Ureter (tissue), 1 donor: ENCODE results near the gene PHLDB3. TPM values are rescaled to one million over a fixed set of nuclear protein-coding genes. Genes with fewer than 3 reads are reported as not detected.

Source experiments
- DNase-seq: peaks from one replicate; pipeline ENCODE4 v3.0.0-alpha.2; 2020; ENCODE audit warnings: low spot score
- total RNA-seq: library from RNA; stranded (reverse); gene quantifications from one replicate; pipeline ENCODE4 v1.2.4, GENCODE V29; 2023
- donor health status: DM: yes; HTN: yes; CAD: no.

PHLDB3 gene
- total RNA-seq, 1 donor from 2014 or later: 39.5 TPM

- DNase-seq: no peak
Measured at GRCh38 chr19:43468354-43469159, 36.0 kb downstream of the PHLDB3 start.

GRCh38 chr19:43467730-43468129 is 36.8 kb downstream of the PHLDB3 start:
- no peak for DNase-seq

- no peak for DNase-seq
Measured at GRCh38 chr19:43467276-43467675, 37.3 kb downstream of the PHLDB3 start.

- no peak for DNase-seq
Measured at GRCh38 chr19:43466793-43467192, 37.8 kb downstream of the PHLDB3 start.

- peak; percentile 86 for DNase-seq
Measured at GRCh38 chr19:43465468-43466120, 39.0 kb downstream of the PHLDB3 start, which contains the start of gene LYPD3. Gene LYPD3 (minus strand): TSS chr19:43465608. CDS start chr19:43465571, 37 bp downstream.

- DNase-seq: peak; percentile 84
Measured at GRCh38 chr19:43464134-43464775, 40.3 kb downstream of the PHLDB3 start.

- DNase-seq: peak; percentile 98
Measured at GRCh38 chr19:43463381-43464133, 41.0 kb downstream of the PHLDB3 start.

GRCh38 chr19:43462785-43463380 is 41.7 kb downstream of the PHLDB3 start:
- no peak for DNase-seq

- DNase-seq: no peak
Measured at GRCh38 chr19:43462383-43462782, 42.2 kb downstream of the PHLDB3 start.

GRCh38 chr19:43461303-43461702 is 43.2 kb downstream of the PHLDB3 start:
- DNase-seq: no peak

- no peak for DNase-seq
Measured at GRCh38 chr19:43460362-43461016, 44.1 kb downstream of the PHLDB3 start.

- DNase-seq: no peak
Measured at GRCh38 chr19:43457809-43458208, 46.7 kb downstream of the PHLDB3 start.

- DNase-seq: no peak
Measured at GRCh38 chr19:43455321-43456113, 49.0 kb downstream of the PHLDB3 start.

- no peak for DNase-seq
Measured at GRCh38 chr19:43454031-43454430, 50.5 kb downstream of the PHLDB3 start.

- DNase-seq: no peak
Measured at GRCh38 chr19:43452582-43452981, 52.0 kb downstream of the PHLDB3 start.

GRCh38 chr19:43450545-43450997 is 54.0 kb downstream of the PHLDB3 start:
- no peak for DNase-seq

- DNase-seq: no peak
Measured at GRCh38 chr19:43447655-43448054, 56.9 kb downstream of the PHLDB3 start.

GRCh38 chr19:43446746-43447489 is 57.6 kb downstream of the PHLDB3 start:
- peak; percentile 83 for DNase-seq

- no peak for DNase-seq
Measured at GRCh38 chr19:43445426-43445825, 59.1 kb downstream of the PHLDB3 start.
